ENCODE data around the gene BCL2. TPM values are rescaled to one million over a fixed set of nuclear protein-coding genes. Genes with fewer than 3 reads are reported as not detected.

BCL2 gene
- total and polyA plus RNA-seq, 9 donors: 13.7 to 43.9 (median 35.7) TPM

- peaks cover 2% of the 10 kb centered on the region for H3K4me1 ChIP-seq (ENCODE audit: insufficient read depth)
- H3K9me3 ChIP-seq: no peaks in the 10 kb centered on the region
- no peak for TF ChIP-seq EP300 (IDR thresholded peaks at IDR 0.05)
- no peak for TF ChIP-seq POLR2A (IDR thresholded peaks at IDR 0.05)
- TF ChIP-seq CTCF (IDR thresholded peaks at IDR 0.05): no peak
- intact Hi-C loops (cut with DNase I): loop anchor here in 2 of 4 donors (5.0 to 10.0 kb wide), 3 partner anchors 104 to 308 kb away; partner anchors contain the start of gene VPS4B (in 1 of the 2)
- H3K4me3 ChIP-seq: no peak overlapping the region
- no peak overlapping the region for H3K27ac ChIP-seq
- no peaks in the 10 kb centered on the region for H3K36me3 ChIP-seq
- WGBS, 3 donors: 80 to 88% (median 84%) methylated on average over 12 of the region's 12 CpGs
- H3K27me3 ChIP-seq: no peaks in the 10 kb centered on the region
- no peak for DNase-seq
These were observed 193.2 kb downstream of the BCL2 start for GRCh38 chr18:63126134-63127069.

- no peak overlapping the region for H3K4me3 ChIP-seq
- no peaks in the 10 kb centered on the region for H3K27me3 ChIP-seq
- no peaks in the 10 kb centered on the region for H3K4me1 ChIP-seq (ENCODE audit: insufficient read depth)
- no peak for TF ChIP-seq EP300 (IDR thresholded peaks at IDR 0.05)
- no peak for TF ChIP-seq POLR2A (IDR thresholded peaks at IDR 0.05)
- no peak for TF ChIP-seq CTCF (IDR thresholded peaks at IDR 0.05)
- no peaks in the 10 kb centered on the region for H3K9me3 ChIP-seq
- 60 to 66% (median 60%) methylated on average over 4 of the region's 4 CpGs for WGBS, 3 donors
- H3K27ac ChIP-seq: no peak overlapping the region
- intact Hi-C loops (cut with DNase I): loop anchor here in 2 of 4 donors (10.0 kb wide), 2 partner anchors 304 to 314 kb away; partner anchors contain the start of gene VPS4B (in 1 of the 2)
- H3K36me3 ChIP-seq: no peaks in the 10 kb centered on the region
- DNase-seq: no peak
These were observed 198.9 kb downstream of the BCL2 start for GRCh38 chr18:63120620-63121019.

- Histone ChIP-seq H3K4me1 (ENCODE audit: insufficient read depth) (no peaks in the 10 kb centered on the region), H3K27ac (no peak overlapping the region), H3K4me3 (no peak overlapping the region), H3K36me3 (no peaks in the 10 kb centered on the region), H3K9me3 (no peaks in the 10 kb centered on the region), H3K27me3 (no peaks in the 10 kb centered on the region)
- 31 to 42% (median 39%) methylated on average over 3 of the region's 3 CpGs for WGBS, 3 donors
- DNase-seq: peak in 1 of 5 donors; percentile 33
- no peak for TF ChIP-seq POLR2A (IDR thresholded peaks at IDR 0.05)
- TF ChIP-seq CTCF (IDR thresholded peaks at IDR 0.05): peak in 2 of 3 donors; percentile 17 to 37
- no peak for TF ChIP-seq EP300 (IDR thresholded peaks at IDR 0.05)
- intact Hi-C loops (cut with DNase I): loop anchor here in 3 of 4 donors (10.0 kb wide), 2 partner anchors 305 to 315 kb away; partner anchors contain the start of gene VPS4B (in 1 of the 3)
These were observed 199.9 kb downstream of the BCL2 start for GRCh38 chr18:63119647-63120046.

GRCh38 chr18:63113899-63114565, 205.5 kb downstream of the BCL2 start:
- Histone ChIP-seq H3K4me3 (no peak overlapping the region), H3K27ac (no peak overlapping the region), H3K36me3 (no peaks in the 10 kb centered on the region), H3K9me3 (no peaks in the 10 kb centered on the region), H3K4me1 (ENCODE audit: insufficient read depth) (peaks cover 2% of the 10 kb centered on the region), H3K27me3 (no peaks in the 10 kb centered on the region)
- intact Hi-C loops (cut with DNase I): loop anchor here in 1 of 4 donors (10.0 kb wide), 1 partner anchor 321 kb away; no protein-coding TSS in a partner anchor
- TF ChIP-seq EP300 (IDR thresholded peaks at IDR 0.05) (no peak), CTCF (IDR thresholded peaks at IDR 0.05) (no peak), POLR2A (IDR thresholded peaks at IDR 0.05) (no peak)
- WGBS, 3 donors: 78 to 86% (median 81%) methylated on average over 5 of the region's 5 CpGs
- DNase-seq: no peak

Measured in ovary (tissue), 9 donors.